HCT116 (cell line): ENCODE measurements around the gene RAB3B.

Experiments
- CEBPB ChIP-seq: IDR thresholded peaks from 2 replicates; pipeline ENCODE4 v1.6.1; 2012; ENCODE audit warnings: low read depth
- CTCF ChIP-seq, 3 experiments: fragments of 200-600 bp in 1 of 3; sonication (generic) in 1 of 3; IDR thresholded peaks in 2 of 3; conservative IDR thresholded peaks in 1 of 3; 2 replicates each; pipeline ENCODE4 v1.5.1; 2012 to 2017; ENCODE audit warnings: low read depth in 2 of 3, low read length in 2 of 3, antibody characterized with exemption in 1 of 3, borderline replicate concordance in 1 of 3, control low read depth in 1 of 3, mild to moderate bottlenecking in 1 of 3, mixed read lengths in 1 of 3, mixed run types in 1 of 3, moderate library complexity in 1 of 3; ENCODE audit not compliant: insufficient read depth in 1 of 3
- EGR1 ChIP-seq: IDR thresholded peaks from 2 replicates; pipeline ENCODE4 v1.6.1; 2012; ENCODE audit warnings: low read depth
- EZH2phosphoT487 ChIP-seq: fragments of 200-600 bp; IDR thresholded peaks from 2 replicates; pipeline ENCODE4 v1.6.1; 2018; ENCODE audit warnings: antibody characterized with exemption, borderline replicate concordance
- MAX ChIP-seq: IDR thresholded peaks from 2 replicates; pipeline ENCODE4 v1.6.1; 2012
- POLR2A ChIP-seq: IDR thresholded peaks from 2 replicates; pipeline ENCODE4 v1.7.0; 2011; ENCODE audit warnings: borderline replicate concordance; ENCODE audit not compliant: insufficient read depth, insufficient read length; ENCODE audit errors: extremely low read depth
- POLR2AphosphoS5 ChIP-seq: IDR thresholded peaks from 2 replicates; pipeline ENCODE4 v1.6.1; 2011; ENCODE audit warnings: mild to moderate bottlenecking, low read depth, low read length, moderate library complexity
- RAD21 ChIP-seq: IDR thresholded peaks from 2 replicates; pipeline ENCODE4 v1.6.1; 2012; ENCODE audit warnings: low read depth, mild to moderate bottlenecking
- SIN3A ChIP-seq: IDR thresholded peaks from 2 replicates; pipeline ENCODE4 v1.6.1; 2012; ENCODE audit warnings: low read depth
- YY1 ChIP-seq: IDR thresholded peaks from 2 replicates; pipeline ENCODE4 v1.6.1; 2011; ENCODE audit warnings: low read length, low read depth, moderate library complexity, mild to moderate bottlenecking; ENCODE audit not compliant: insufficient replicate concordance; ENCODE audit errors: extremely low read depth
- ZNF274 ChIP-seq: fragments of 200-500 bp; sonication (Bioruptor generic); IDR thresholded peaks from 2 replicates; pipeline ENCODE4 v1.6.1; 2014; ENCODE audit warnings: mild to moderate bottlenecking, low read depth, low read length, inconsistent platforms

- TF ChIP-seq CTCF (IDR thresholded peaks at IDR 0.05 in 2 of 3, conservative IDR thresholded peaks at IDR 0.05 in 1 of 3; ENCODE audit: borderline replicate concordance in 1 of 3, insufficient read depth in 1 of 3, low read depth in 2 of 3, low read length in 2 of 3) (no peak), POLR2A (no peak), SIN3A (no peak), MAX (no peak), YY1 (no peak), POLR2AphosphoS5 (no peak), EZH2phosphoT487 (no peak), EGR1 (no peak), CEBPB (no peak), RAD21 (no peak), ZNF274 (no peak)
Measured at GRCh38 chr1:51875836-51876235, 114.7 kb downstream of the RAB3B start.
